ENCODE data around the gene EPHB3. TPM values are rescaled to one million over a fixed set of nuclear protein-coding genes. Genes with fewer than 3 reads are reported as not detected.

Gene EPHB3
- polyA plus RNA-seq, 1 of the 3 experiments (the other 2 are of a cell fraction): 4.2 TPM

DNA sequence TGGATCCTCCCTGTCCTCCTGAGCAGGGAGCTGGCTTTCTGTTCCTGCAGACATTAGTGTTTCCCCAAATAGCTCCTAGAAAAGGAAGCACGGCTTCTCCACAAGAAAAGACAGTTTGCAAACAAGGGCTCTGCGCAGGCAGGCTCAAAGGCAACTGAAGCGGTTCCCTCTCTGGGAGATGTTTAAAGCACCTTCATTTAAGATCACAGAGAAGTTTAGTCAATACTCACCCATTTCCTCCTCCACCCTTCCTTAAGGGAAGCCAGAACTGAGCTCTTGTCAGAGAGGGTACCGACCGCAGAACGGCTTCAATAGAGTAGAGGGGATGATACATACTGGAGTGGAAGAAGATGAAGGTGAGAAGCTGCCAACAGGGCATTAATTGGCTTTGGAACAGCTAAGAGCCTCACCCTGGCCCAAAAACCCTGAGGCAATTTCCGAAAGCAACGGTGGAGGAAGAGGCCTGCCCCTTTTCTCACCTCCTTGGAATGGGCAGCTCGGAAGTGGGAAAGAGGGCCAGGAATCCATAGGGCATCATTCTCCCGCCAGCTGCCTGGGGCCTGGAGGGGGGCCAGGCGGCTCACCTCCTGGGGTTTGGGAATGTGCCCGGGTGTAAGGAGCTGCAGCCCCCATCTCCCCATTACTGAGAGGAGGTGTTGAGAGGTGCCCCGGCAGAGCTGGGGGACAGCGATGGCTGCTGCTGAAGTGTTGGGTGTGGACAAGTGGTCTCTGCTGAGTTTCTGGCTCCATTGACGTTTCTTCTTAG, 4.8 kb upstream of the EPHB3 start:
- Histone ChIP-seq H3K79me2 (ENCODE audit: insufficient read depth) (no peaks in the 10 kb centered on the region), H3K9ac (no peak overlapping the region), H2AFZ (ENCODE audit: low read depth) (no peak overlapping the region), H3K4me1 (ENCODE audit: control insufficient read depth in 1 of 2, insufficient read depth in 2 of 2, low read depth in 1 of 2, low read length in 1 of 2) (peaks cover 4 to 5% of the 10 kb centered on the region in 2 experiments; a peak in 2 of 4 replicates), H3K36me3 (replicated peaks in 1 of 2; ENCODE audit: control insufficient read depth in 1 of 2, insufficient read depth in 2 of 2, low read length in 1 of 2) (no peaks in the 10 kb centered on the region), H3K27ac (ENCODE audit: low read depth in 2 of 2, low read length in 1 of 2) (no peak overlapping the region), H3K4me3 (ENCODE audit: low read depth in 2 of 2, low read length in 1 of 2) (no peak overlapping the region), H3K4me2 (no peak overlapping the region), H3K9me2 (no peaks in the 10 kb centered on the region), H3K27me3 (ENCODE audit: insufficient read depth) (peaks cover 12% of the 10 kb centered on the region; the same call in 1 of the 2 replicates), H4K20me1 (ENCODE audit: insufficient read depth) (no peaks in the 10 kb centered on the region), H3K9me3 (no peaks in the 10 kb centered on the region), H3F3A (replicated peaks; ENCODE audit: insufficient read depth) (no peaks in the 10 kb centered on the region)
- ChIA-PET POLR2A (no interaction called here), CTCF (interaction anchor here (0.9 to 3.6 kb wide), 6 partner anchors 11 to 247 kb away, joined by 3 to 17 read pairs (median 5); no protein-coding TSS in a partner anchor)
- WGBS (ENCODE audit: low lambda C conversion rate): 82% methylated on average over 12 of the region's 15 CpGs
- DNase-seq: no peak
- TF ChIP-seq RAD21 (IDR thresholded peaks at IDR 0.05; ENCODE audit: low read length): no peak
- no peak for TF ChIP-seq TCF12 (IDR thresholded peaks at IDR 0.05)
- TF ChIP-seq GABPA (IDR thresholded peaks at IDR 0.05; ENCODE audit: low read depth): no peak
- TF ChIP-seq, protein P1, sequence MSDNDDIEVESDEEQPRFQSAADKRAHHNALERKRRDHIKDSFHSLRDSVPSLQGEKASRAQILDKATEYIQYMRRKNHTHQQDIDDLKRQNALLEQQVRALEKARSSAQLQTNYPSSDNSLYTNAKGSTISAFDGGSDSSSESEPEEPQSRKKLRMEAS (IDR thresholded peaks at IDR 0.05; ENCODE audit: low read depth): no peak
- TF ChIP-seq, protein P2, sequence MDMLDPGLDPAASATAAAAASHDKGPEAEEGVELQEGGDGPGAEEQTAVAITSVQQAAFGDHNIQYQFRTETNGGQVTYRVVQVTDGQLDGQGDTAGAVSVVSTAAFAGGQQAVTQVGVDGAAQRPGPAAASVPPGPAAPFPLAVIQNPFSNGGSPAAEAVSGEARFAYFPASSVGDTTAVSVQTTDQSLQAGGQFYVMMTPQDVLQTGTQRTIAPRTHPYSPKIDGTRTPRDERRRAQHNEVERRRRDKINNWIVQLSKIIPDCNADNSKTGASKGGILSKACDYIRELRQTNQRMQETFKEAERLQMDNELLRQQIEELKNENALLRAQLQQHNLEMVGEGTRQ (IDR thresholded peaks at IDR 0.05; ENCODE audit: borderline replicate concordance, low read depth, low read length): no peak
- TF ChIP-seq GATA2 (CRISPR knock-in tag; IDR thresholded peaks at IDR 0.05): no peak
- no peak for TF ChIP-seq EZH2phosphoT487 (IDR thresholded peaks at IDR 0.05; ENCODE audit: borderline replicate concordance, low read depth)
- TF ChIP-seq RCOR1 (IDR thresholded peaks at IDR 0.05; ENCODE audit: low read length): no peak
- TF ChIP-seq YY1 (IDR thresholded peaks at IDR 0.05; ENCODE audit: low read depth): no peak
- TF ChIP-seq, protein P3, sequence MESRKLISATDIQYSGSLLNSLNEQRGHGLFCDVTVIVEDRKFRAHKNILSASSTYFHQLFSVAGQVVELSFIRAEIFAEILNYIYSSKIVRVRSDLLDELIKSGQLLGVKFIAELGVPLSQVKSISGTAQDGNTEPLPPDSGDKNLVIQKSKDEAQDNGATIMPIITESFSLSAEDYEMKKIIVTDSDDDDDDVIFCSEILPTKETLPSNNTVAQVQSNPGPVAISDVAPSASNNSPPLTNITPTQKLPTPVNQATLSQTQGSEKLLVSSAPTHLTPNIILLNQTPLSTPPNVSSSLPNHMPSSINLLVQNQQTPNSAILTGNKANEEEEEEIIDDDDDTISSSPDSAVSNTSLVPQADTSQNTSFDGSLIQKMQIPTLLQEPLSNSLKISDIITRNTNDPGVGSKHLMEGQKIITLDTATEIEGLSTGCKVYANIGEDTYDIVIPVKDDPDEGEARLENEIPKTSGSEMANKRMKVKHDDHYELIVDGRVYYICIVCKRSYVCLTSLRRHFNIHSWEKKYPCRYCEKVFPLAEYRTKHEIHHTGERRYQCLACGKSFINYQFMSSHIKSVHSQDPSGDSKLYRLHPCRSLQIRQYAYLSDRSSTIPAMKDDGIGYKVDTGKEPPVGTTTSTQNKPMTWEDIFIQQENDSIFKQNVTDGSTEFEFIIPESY (IDR thresholded peaks at IDR 0.05; ENCODE audit: borderline replicate concordance, low read depth): no peak
- TF ChIP-seq SIN3A (IDR thresholded peaks at IDR 0.05; ENCODE audit: borderline replicate concordance, low read depth, low read length): no peak
- TF ChIP-seq POLR2AphosphoS5 (IDR thresholded peaks at IDR 0.05; ENCODE audit: low read depth, low read length): no peak

DNA sequence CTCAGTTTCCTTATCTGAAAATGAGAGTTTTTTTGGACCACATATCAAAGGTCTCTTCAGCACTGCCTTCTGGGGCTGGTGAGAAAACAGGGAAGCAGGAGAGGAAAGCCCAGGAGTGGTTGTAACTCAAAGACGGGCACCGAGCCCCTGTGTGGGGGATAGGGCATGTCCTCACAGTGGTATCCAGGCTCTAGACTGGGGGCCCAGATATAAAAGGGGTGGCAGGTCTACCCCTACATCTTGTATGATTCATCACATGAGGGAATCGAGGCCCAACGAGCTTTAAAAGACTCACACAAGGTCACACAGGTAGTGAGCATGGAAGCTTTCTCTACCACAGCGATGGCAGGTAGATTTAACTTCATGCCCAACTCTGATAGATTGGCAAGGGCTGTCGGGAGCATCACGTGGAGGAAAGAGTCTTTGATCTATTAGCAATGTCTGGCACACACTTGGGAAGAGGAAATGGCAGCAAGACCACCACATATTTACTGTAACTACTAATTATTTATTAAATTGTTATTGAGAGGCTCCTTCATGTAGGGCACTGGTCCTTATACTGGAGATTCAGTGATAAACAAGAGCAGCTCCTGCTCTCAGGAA, 4.1 kb upstream of the EPHB3 start:
- TF ChIP-seq, protein P4, sequence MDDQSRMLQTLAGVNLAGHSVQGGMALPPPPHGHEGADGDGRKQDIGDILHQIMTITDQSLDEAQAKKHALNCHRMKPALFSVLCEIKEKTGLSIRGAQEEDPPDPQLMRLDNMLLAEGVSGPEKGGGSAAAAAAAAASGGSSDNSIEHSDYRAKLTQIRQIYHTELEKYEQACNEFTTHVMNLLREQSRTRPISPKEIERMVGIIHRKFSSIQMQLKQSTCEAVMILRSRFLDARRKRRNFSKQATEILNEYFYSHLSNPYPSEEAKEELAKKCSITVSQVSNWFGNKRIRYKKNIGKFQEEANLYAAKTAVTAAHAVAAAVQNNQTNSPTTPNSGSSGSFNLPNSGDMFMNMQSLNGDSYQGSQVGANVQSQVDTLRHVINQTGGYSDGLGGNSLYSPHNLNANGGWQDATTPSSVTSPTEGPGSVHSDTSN (IDR thresholded peaks at IDR 0.05): no peak
- TF ChIP-seq GATA2 (CRISPR knock-in tag; IDR thresholded peaks at IDR 0.05): no peak
- TF ChIP-seq, protein P5, sequence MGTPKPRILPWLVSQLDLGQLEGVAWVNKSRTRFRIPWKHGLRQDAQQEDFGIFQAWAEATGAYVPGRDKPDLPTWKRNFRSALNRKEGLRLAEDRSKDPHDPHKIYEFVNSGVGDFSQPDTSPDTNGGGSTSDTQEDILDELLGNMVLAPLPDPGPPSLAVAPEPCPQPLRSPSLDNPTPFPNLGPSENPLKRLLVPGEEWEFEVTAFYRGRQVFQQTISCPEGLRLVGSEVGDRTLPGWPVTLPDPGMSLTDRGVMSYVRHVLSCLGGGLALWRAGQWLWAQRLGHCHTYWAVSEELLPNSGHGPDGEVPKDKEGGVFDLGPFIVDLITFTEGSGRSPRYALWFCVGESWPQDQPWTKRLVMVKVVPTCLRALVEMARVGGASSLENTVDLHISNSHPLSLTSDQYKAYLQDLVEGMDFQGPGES (IDR thresholded peaks at IDR 0.05; ENCODE audit: low read depth, low read length): no peak
- TF ChIP-seq SMC3 (IDR thresholded peaks at IDR 0.05; ENCODE audit: low read depth, low read length): no peak
- Histone ChIP-seq H2AFZ (ENCODE audit: low read depth) (no peak overlapping the region), H3K4me1 (ENCODE audit: control insufficient read depth in 1 of 2, insufficient read depth in 2 of 2, low read depth in 1 of 2, low read length in 1 of 2) (peaks cover 5% of the 10 kb centered on the region in 2 experiments; a peak in 2 of 4 replicates), H3K27me3 (ENCODE audit: insufficient read depth) (peaks cover 12% of the 10 kb centered on the region; the same call in 1 of the 2 replicates), H3K9me2 (no peaks in the 10 kb centered on the region), H3K4me2 (no peak overlapping the region), H3F3A (replicated peaks; ENCODE audit: insufficient read depth) (no peaks in the 10 kb centered on the region), H3K9me3 (no peaks in the 10 kb centered on the region), H3K27ac (ENCODE audit: low read depth in 2 of 2, low read length in 1 of 2) (no peak overlapping the region), H4K20me1 (ENCODE audit: insufficient read depth) (no peaks in the 10 kb centered on the region), H3K36me3 (replicated peaks in 1 of 2; ENCODE audit: control insufficient read depth in 1 of 2, insufficient read depth in 2 of 2, low read length in 1 of 2) (no peaks in the 10 kb centered on the region), H3K79me2 (ENCODE audit: insufficient read depth) (no peaks in the 10 kb centered on the region), H3K4me3 (ENCODE audit: low read depth in 2 of 2, low read length in 1 of 2) (no peak overlapping the region), H3K9ac (no peak overlapping the region)
- no peak for DNase-seq
- 70% methylated on average over 7 of the region's 7 CpGs for WGBS (ENCODE audit: low lambda C conversion rate)
- ChIA-PET POLR2A (no interaction called here), CTCF (interaction anchor here (0.7 to 3.6 kb wide), 7 partner anchors 12 to 308 kb away, joined by 3 to 17 read pairs (median 4); no protein-coding TSS in a partner anchor)

Measured in SK-N-SH (cell line).